HG03571 (cell line): ENCODE measurements around the gene TMC8.
A peak's percentile ranks its signal among the peaks of the same experiment; 100 is the strongest.
"Not testable (repeated sequence)": the region's sequence is repeated elsewhere in the genome, so short reads cannot be mapped to it uniquely, and the experiment has no call there.

ENCODE experiments used
- ATAC-seq: cut with Tn5 transposase; IDR thresholded peaks from one replicate; pipeline ENCODE4 v1.9.1; 2021; ENCODE audit not compliant: unreplicated experiment

TMC8 gene

DNA sequence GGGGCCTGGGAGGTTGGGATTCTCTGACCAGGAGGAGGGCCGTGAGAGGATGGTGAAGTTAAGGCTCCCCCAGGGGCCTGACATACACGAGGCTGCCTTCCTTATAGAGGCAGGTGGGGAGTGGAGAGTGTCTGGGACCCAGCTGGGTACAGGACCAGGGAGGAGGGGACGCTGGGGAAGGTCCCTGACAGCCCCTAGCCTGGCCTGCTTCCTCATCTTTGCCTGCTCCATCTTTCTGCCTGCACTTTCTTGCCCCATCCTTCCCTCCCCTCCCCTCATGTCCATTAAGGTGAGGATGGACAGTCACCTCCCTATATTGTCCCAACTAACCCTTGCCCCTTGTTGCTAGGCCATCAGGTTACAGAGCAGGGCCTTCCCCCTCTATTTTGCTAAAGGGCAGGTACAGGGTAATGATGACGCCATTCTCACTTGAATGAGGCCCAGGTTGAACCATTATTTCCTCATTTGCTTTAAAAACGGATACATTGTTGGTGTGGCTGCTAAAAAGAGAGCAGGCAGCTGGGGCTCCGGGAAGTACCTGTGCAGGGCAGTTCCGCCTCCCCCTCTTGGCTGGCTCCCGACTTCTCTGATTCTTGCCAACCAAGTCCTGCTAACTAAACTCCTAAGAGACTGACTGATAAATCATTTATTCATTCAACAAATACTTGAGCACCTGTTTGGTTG lies 16.9 kb downstream of the TMC8 start:
- no peak for ATAC-seq

DNA sequence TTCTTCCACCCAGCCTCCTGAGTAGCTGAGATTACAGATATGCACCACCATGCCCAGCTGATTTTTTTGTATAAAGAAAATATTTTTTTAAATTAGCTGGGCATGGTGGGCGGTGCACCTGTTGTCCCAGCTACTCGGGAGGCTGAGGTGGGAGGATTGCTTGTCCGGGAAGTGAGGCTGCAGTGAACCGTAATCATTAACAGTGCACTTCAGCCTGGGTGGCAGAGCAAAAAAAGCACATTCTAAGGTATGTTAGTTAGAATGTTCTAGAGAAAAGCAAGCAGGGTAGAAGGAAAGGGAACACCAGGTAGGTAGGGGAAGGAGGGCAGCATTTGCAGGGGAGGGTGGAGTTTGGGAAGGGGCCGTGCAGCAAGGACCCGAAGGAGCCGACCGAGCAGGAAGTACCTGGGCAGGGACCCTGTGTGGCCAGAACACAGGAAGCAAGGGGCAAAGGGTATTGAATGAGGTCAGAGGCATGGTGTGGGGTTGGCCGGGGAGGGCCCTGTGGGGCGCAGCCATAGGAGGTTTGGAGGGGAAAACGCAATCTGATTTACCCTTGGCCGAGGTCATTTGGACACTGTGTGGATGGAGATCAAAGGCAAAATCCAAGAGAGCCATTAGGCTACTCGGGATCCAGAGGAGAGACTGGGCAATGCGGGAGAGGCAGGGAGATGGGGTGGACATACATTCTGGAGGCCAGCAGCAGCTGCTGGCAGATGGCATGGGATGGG lies 17.9 kb downstream of the TMC8 start:
- ATAC-seq, result no peak

DNA sequence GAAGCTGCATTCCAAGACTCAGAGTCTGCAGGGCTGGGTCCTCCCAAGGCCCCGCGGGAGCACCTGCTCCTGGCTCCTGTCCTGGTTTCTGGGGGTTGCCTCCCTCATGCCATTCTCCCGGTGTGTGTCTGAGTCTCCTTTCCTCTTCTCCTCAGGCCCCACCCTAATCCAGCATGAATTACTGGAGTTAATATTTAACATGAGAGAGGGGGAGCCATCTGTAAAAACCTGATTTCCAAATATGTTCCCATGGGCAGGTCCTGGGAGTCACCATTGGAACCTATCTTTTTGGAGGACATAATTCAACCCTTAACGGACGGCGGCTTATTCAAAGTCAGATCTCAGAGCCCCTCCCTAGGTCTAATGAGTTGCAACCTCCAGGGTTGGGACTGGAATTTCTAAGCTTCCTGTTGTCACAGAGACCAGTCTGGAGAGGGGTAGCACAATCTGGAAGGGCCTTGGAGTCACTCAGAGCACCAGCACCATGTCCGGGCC lies 21.0 kb downstream of the TMC8 start:
- ATAC-seq, result no peak

DNA sequence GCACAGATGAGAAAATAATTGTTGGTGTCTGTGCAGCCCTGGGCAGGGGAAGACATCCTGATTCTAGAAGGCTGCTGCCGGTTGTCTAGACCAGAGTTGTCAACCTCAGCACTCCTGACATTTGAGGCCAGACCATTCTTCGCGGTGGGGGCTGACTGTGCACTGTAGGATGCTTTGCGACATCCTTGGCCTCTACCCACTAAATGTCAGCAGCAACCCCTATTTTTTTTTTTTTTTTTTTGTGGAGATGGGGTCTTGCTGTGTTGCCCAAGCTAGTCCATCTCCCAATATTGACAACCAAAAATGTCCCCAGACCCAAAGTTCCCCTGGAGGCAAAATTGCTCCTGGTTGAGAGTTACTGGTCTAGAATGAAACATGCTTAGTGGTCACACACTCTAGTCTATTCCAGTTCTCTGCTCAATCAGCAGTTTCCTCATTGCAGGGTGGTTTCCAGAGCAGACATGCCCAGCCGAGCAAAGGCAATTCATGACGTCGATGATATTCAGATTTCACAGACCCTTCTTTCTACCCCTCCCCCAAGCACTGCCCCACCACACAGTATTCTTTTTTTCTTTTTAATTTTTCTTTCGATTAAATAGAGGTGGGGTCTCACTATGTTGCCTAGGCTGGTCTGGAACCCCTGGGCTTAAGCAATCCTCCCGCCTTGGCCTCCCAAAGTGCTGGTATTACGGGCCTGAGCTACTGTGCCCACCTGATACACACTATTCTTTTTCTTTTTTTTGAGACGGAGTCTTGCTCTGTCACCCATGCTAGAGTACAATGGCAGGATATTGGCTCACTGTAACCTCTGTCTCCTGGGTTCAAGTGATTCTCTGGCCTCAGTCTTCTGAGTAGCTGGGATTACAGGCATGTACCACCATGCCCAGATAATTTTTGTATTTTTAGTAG lies 24.6 kb downstream of the TMC8 start:
- peak; percentile 42 for ATAC-seq

DNA sequence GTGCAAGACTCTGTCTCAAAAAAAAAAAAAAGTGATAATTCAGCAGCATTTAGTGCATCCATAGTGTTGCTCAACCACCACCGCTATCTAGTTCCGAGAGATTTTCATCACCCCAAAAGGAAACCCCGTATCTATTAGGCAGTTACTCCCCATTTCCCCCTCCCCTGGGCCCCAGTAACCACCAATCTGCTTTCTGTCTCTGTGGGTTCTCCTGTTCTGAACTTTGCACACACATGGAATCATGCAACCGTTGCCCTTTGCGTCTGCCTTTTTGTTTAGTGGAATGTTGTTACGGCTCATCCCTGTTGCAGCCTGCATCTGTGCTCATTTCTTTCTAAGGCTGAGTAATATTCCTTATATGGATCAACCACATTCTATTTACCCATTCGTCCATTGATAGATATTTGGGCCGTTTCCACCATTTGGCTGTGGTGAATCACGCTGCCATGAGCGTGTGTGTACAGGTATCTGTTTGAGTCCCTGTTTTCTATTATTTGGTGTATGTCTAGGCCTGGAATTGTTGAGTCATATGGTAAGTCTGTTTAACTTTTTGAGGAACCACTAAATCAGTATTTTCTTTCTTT lies 29.1 kb downstream of the TMC8 start:
- no peak for ATAC-seq

DNA sequence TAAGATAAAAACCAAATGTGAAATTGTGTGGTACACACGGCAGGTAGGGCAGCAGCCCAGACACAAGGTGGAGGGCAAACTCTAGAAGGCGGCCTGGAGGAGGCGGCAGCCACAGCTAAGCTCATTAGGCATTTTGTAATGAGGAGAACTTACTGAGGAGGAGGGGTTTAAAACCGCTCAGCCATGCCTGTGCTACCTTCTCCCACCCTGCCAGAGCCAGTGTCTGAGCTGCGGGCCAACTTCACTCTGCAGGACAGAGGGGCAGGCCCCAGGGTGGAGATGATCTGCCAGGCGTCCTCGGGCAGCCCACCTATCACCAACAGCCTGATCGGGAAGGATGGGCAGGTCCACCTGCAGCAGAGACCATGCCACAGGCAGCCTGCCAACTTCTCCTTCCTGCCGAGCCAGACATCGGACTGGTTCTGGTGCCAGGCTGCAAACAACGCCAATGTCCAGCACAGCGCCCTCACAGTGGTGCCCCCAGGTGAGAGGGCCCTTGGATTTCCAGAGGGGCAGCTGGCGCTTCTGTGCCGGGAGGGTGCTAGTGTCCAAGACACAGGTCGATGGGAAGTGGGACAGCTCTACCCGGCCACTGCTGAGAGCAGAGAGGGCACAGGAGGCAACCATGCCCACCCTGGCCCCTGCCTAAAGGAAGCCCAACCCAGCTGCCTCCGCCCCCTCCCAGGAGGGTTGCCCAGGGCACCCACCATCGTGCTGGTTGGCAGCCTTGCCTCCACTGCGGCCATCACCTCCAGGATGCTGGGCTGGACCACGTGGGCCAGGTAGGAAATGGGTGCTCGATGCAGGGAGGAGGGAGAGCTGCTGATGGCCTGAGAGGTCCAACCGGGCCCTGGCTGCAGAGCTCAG lies 33.5 kb downstream of the TMC8 start:
- no peak for ATAC-seq

DNA sequence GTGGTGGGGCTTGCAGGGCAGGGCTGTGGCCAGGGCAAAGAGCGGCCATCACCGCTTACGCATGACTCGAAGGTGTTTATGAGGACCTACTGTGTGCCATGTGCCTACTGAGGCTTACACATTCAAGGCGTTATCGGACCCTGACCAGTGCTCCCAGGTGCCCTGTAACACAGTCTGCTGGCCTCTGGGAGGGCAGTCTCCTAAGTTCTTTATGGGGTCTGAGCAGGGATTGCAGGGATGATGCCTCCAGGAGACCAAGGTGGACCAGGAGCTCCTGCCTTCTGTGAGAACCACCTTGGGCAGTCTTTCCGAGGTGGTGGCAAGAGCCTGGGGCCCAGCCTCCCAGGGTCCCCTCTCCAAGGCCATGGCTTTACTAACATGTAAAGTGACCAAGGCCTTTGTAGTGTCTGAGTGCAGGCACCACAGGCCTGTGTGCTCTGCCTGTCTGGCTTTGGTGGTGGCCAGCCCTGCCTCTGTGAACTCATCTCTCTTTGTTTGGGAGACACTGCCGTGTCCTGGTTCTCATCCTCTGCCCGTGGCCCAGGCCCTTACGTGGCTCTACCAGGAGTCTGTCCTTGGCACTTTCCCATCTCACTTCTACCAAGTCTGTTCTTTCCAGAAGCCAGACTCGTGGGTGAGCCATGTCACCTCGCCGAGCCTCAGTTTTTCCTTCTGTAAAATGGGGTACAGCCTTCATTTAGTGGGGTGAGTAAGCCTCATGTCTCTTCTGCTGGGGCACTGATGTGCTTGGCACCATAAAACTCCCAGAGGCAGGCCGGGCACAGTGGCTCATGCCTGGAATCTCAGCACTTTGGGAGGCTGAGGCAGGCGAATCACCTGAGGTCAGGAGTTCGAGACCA lies 34.4 kb downstream of the TMC8 start:
- ATAC-seq, result no peak

DNA sequence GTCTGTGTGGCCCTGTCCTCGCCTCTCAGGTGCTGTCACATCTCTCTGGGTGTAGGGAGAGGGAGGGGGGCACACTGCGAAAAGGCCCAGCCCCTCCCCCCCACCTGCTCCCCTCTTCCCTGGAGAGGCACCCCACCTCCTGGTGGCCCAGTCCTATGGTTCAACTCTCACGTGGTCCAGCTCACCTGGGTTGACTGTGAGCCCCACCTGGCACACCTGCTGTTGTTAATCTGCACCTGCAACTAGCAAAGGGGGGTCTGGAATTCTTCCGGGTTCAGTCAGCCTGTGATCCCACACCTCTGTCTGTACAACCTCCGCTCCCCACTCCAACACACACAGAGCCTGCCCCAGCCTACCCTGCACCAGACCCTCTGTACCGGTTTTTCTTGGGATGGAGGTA lies 35.8 kb downstream of the TMC8 start:
- ATAC-seq, result no peak

DNA sequence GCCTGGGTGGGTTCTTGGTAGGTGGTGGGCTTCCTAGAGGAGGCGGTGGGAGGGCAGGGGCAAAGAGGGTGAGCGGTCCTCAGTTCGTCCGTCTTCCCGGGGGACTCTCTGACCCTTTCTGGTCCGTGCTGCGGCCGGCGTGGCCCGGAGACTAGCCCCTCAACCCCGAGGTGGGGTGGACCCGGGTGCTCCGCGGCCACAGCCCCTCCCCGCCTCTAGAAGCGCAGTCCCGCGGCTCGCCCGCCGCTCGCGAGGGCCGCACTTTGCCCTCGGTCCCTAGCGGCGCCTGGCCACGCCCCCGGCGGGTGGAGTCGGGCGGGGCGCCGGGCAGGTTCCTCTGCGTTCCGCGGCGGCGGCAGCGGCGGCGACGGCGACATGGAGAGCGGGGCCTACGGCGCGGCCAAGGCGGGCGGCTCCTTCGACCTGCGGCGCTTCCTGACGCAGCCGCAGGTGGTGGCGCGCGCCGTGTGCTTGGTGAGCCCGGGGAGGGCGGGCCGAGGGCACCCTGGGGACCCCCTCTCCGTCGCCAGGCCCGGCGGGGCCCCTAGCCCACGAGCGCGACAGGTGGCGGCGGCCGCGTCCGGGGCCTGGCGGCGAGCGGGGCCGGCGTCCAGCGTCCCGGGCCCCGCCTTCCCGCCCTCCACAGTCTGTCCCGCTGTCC lies 37.8 kb downstream of the TMC8 start, which contains the start of gene SYNGR2:
Gene SYNGR2 (plus strand): TSS at position 340 of the 661 bp plus-strand sequence. CDS start 36 bp downstream, at position 376.
- peak; percentile 50 for ATAC-seq

DNA sequence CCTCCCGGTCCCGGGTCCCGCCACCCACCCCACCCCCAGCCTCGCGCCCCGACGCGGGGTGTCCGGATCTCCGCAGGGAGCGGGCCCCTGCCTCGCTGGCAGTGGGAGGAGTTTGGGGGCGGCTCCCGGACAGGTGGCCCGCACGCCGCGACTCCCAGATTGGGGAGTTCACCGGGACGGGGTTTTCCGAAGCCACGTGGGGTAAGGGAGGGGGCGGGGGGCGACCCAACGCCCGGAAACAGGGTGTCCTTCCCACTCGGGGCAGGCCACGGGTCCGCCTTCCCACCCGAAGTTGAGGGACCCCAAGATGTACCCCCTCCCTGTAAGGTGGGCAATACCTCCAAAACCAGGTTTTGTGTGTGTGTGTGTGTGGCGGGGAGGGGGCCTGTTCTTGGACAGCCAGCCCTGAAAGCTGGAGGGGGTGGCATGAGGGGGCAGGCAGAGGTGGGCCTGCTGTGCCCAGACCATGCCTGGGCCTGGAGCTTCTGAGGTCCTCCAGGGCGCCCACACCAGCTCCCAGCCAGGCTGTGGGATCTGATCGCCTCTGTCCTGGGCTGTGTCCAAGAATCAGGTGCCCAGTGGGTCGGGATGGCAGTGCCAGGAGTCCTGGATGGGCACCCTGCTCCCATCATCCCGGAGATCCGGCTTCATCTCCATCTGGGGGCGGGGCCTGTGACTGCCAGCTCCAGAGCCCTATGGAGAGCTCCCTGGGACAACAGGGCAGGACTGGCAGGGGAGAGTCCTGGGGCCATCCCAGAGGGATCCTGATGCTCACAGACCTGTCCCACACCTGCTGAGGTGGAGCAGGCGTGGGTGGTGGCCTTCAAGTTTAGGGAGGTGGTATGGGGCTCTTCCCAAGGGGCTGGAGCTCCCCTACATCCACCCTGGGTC lies 38.6 kb downstream of the TMC8 start:
- peak; percentile 8 for ATAC-seq

DNA sequence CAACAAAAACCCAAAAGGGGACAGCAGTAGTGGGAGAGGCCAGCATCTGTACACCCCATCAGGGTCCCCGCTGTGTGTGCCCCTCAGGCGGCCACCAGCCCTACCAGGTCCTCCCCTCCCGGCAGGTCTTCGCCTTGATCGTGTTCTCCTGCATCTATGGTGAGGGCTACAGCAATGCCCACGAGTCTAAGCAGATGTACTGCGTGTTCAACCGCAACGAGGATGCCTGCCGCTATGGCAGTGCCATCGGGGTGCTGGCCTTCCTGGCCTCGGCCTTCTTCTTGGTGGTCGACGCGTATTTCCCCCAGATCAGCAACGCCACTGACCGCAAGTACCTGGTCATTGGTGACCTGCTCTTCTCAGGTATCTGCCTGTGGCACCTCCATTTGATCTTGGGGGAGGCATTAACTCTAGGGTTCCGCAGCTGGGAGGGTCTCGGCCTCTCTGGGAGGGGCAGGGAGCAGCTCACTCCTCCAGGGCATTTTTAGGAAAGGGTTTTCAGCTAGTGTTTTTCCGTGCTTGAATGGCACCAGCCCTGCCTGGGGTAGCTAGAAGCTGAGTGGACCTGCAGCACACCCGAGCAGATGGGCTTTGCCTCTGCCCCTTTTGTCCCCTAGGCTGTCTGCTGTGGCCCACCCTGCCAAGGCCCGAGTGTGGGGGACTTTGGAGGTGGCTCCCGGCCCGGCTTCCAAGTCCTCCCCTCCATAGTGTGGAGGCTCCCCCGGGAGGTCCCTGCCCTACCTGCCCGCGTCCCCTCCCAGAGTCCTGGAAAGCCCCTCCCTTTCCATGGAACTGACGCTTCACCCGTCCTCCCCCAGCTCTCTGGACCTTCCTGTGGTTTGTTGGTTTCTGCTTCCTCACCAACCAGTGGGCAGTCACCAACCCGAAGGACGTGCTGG lies 40.4 kb downstream of the TMC8 start:
- no peak for ATAC-seq

DNA sequence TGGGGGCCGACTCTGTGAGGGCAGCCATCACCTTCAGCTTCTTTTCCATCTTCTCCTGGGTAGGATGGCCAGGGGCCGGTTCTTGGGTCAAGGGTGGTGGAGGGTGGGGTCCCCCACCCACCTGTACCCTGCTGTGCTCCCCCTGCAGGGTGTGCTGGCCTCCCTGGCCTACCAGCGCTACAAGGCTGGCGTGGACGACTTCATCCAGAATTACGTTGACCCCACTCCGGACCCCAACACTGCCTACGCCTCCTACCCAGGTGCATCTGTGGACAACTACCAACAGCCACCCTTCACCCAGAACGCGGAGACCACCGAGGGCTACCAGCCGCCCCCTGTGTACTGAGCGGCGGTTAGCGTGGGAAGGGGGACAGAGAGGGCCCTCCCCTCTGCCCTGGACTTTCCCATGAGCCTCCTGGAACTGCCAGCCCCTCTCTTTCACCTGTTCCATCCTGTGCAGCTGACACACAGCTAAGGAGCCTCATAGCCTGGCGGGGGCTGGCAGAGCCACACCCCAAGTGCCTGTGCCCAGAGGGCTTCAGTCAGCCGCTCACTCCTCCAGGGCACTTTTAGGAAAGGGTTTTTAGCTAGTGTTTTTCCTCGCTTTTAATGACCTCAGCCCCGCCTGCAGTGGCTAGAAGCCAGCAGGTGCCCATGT lies 41.1 kb downstream of the TMC8 start:
- not testable (repeated sequence) for ATAC-seq

DNA sequence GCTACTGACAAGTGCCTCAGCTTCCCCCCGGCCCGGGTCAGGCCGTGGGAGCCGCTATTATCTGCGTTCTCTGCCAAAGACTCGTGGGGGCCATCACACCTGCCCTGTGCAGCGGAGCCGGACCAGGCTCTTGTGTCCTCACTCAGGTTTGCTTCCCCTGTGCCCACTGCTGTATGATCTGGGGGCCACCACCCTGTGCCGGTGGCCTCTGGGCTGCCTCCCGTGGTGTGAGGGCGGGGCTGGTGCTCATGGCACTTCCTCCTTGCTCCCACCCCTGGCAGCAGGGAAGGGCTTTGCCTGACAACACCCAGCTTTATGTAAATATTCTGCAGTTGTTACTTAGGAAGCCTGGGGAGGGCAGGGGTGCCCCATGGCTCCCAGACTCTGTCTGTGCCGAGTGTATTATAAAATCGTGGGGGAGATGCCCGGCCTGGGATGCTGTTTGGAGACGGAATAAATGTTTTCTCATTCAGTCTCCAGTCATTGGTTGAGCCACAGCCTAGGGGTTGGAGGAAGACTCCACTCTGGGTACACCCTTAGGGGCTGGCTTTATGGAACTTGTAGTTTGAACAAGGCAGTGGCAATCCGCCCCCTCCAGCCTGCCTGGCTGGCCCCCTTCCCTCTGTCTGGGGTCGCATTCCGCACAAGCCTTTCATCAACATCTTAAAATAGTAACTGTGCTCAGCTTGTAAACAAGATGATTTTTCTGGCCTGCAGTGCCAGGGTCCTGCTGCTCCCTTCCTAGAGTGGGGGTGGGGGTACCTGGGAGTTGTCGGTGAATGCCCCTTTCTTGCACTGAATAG lies 41.9 kb downstream of the TMC8 start:
- no peak for ATAC-seq

DNA sequence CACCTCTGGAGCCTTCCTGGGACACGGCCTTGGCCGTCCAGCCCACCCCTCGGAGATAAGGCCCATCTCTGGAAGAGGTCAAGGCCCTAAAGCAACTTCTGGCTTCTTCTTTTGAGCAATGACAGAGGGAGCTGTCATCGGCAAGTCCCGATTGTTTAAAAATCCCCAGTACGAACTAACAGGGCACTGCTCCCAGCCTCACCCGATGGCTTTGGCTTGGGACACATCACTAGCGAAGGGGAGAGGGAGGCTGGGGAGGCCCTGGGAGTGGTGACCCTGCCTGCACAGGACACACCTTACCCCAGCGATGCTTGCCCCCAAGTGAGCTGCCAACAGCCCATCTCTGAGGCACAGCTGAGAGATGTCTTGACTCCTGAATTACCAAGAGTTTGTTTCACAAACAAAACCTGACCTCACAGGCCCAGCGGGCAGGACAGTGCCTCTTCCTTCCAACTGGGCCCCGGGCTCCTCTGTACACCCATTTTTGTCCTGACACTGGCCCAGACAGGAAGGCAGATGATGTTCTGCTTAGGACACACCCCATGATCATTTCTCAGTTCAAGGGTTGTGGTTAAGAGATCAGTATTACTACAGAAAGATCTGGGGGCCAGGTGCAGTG lies 42.6 kb downstream of the TMC8 start:
- ATAC-seq, result no peak

DNA sequence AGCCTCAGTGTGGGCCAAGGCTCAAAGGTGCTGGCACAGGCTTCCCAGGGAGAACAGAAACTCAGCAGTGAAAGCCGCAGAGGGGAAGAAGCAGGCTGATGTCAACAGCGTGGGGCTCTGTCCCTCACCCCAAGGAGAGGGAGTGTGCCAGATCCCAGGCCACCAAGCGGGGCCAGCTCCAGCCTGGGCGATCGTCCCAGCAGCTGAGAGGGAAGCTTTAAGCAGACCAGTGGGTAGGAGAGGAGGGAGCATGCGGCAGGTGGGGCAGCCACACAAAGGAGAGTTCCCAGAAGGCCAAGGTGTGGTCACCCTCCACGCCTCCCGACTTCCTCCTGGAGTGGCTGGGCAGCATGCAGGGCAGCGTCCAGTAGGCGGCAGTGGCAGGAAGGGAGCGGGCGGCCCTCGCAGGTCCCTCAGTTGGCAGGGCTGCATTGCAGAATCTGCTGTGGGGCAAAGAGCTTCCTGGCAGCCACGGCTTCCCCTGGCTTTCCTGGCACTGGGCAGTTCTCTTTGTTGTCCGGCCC lies 43.8 kb downstream of the TMC8 start:
- ATAC-seq, result no peak
